Endothelial cell of umbilical vein (primary cell): ENCODE data around the gene NLGN1. TPM values are rescaled to one million over a fixed set of nuclear protein-coding genes. Genes with fewer than 3 reads are reported as not detected.
A peak's percentile ranks its signal among the peaks of the same experiment; 100 is the strongest.

Source experiments
- BruUV-seq: library from RNA; stranded (reverse); fragments of 400-500 nt; replicated peaks from 2 replicates; lab custom pipeline; 2021; lab: Mats Ljungman, UMichigan
- CTCF ChIA-PET: fragments of 300-600, 350-600 bp; sonication (Branson Sonifier 250); formaldehyde crosslinking; loops from one replicate; lab custom pipeline; 2021; ENCODE audit warnings: antibody characterized with exemption, inconsistent platforms; lab: Charles Lee
- POLR2A ChIA-PET: fragments of 300-600, 350-600 bp; sonication (Branson Sonifier 250); formaldehyde crosslinking; loops from one replicate; lab custom pipeline; 2021; ENCODE audit warnings: antibody characterized with exemption, inconsistent platforms; lab: Charles Lee
- DNase-seq: peaks from one replicate; pipeline ENCODE4 v3.0.0-alpha.2; 2011; ENCODE audit warnings: low read depth, low spot score
- FAIRE-seq: peaks from 2 replicates; lab custom pipeline; 2011; peaks lifted over from hg19 to GRCh38; lab: Jason Lieb, UNC
- H2AFZ ChIP-seq: 2 replicates; pipeline ENCODE4 v1.6.0; 2012; ENCODE audit warnings: low read depth, low read length, control low read depth, inconsistent platforms
- H3K27ac ChIP-seq: 2 replicates; pipeline ENCODE4 v1.5.1; 2011; ENCODE audit warnings: low read depth, mild to moderate bottlenecking, control low read depth, low read length, moderate library complexity; ENCODE audit not compliant: insufficient read depth
- H3K27me3 ChIP-seq, 2 experiments: 2 replicates each; pipeline versions ENCODE4 v1.6.0 to v1.6.1; 2011; ENCODE audit warnings: low read length in 2 of 2, mixed read lengths in 1 of 2; ENCODE audit not compliant: control insufficient read depth in 2 of 2, insufficient read depth in 2 of 2
- H3K36me3 ChIP-seq, 2 experiments: 2 replicates in 1 of 2; 3 replicates in 1 of 2; pipeline ENCODE4 v1.5.1; 2011; ENCODE audit warnings: low read length in 2 of 2, mild to moderate bottlenecking in 1 of 2, moderate library complexity in 1 of 2; ENCODE audit not compliant: control insufficient read depth in 2 of 2, insufficient read depth in 2 of 2; ENCODE audit errors: extremely low read depth in 1 of 2
- H3K4me1 ChIP-seq: 3 replicates; pipeline ENCODE4 v1.5.1; 2011; ENCODE audit warnings: mild to moderate bottlenecking, low read length; ENCODE audit not compliant: control insufficient read depth, insufficient read depth; ENCODE audit errors: extremely low read depth
- H3K4me2 ChIP-seq: 2 replicates; pipeline ENCODE4 v1.6.1; 2011; ENCODE audit warnings: low read length, control low read depth, mixed read lengths; ENCODE audit not compliant: insufficient read depth
- H3K4me3 ChIP-seq, 3 experiments: fragments of 200-600 bp in 1 of 3; sonication (generic), shearing (Covaris generic) in 1 of 3; replicated peaks in 1 of 3; 2 replicates each; pipeline ENCODE4 v1.5.1; 2011 to 2016; ENCODE audit warnings: control low read depth in 3 of 3, low read length in 3 of 3, mild to moderate bottlenecking in 2 of 3, inconsistent platforms in 1 of 3, low read depth in 1 of 3, moderate library complexity in 1 of 3; ENCODE audit not compliant: insufficient read depth in 1 of 3
- H3K79me2 ChIP-seq: 2 replicates; pipeline ENCODE4 v1.6.0; 2012; ENCODE audit warnings: low read length, inconsistent platforms; ENCODE audit not compliant: control insufficient read depth, insufficient read depth
- H3K9ac ChIP-seq: replicated peaks from 2 replicates; pipeline ENCODE3; 2011; ENCODE audit warnings: low read length, control low read depth; ENCODE audit not compliant: insufficient read depth; ENCODE audit errors: extremely low read depth
- H3K9me1 ChIP-seq: replicated peaks from 3 replicates; pipeline ENCODE4 v1.6.0; 2011; ENCODE audit warnings: mild to moderate bottlenecking, low read length; ENCODE audit not compliant: control insufficient read depth, insufficient read depth; ENCODE audit errors: extremely low read depth
- H3K9me3 ChIP-seq: replicated peaks from 2 replicates; pipeline ENCODE4 v1.5.1; 2012; ENCODE audit warnings: low read length, inconsistent platforms; ENCODE audit not compliant: control insufficient read depth, insufficient read depth
- H4K20me1 ChIP-seq: replicated peaks from 2 replicates; pipeline ENCODE3; 2011; ENCODE audit warnings: mild to moderate bottlenecking, low read length; ENCODE audit not compliant: control insufficient read depth, insufficient read depth; ENCODE audit errors: extremely low read depth
- EZH2 ChIP-seq: IDR thresholded peaks from 2 replicates; pipeline ENCODE4 v1.6.1; 2012; ENCODE audit warnings: borderline replicate concordance, low read depth, mild to moderate bottlenecking, moderate library complexity, low read length, inconsistent platforms; ENCODE audit not compliant: severe bottlenecking
- FOS ChIP-seq: IDR thresholded peaks from 2 replicates; pipeline ENCODE4 v1.6.1; 2011; ENCODE audit warnings: mild to moderate bottlenecking, low read length, moderate library complexity, borderline replicate concordance; ENCODE audit not compliant: insufficient read depth
- JUN ChIP-seq: IDR thresholded peaks from 2 replicates; pipeline ENCODE4 v1.6.1; 2011; ENCODE audit warnings: borderline replicate concordance, low read depth; ENCODE audit not compliant: insufficient read length, insufficient read depth
- MYC ChIP-seq: IDR thresholded peaks from one replicate; pipeline ENCODE4 v1.6.1; 2011; ENCODE audit warnings: mild to moderate bottlenecking, low read depth, low read length
- POLR2A ChIP-seq: IDR thresholded peaks from 2 replicates; pipeline ENCODE4 v1.6.1; 2012; ENCODE audit warnings: low read depth, mild to moderate bottlenecking, control low read depth, low read length
- dilution Hi-C: fragments of 300-500 bp; cut with MboI; formaldehyde crosslinking; loops from one replicate; pipeline ENCODE4 v1.15.0; 2019; ENCODE audit warnings: low sequenced_read_pairs; ENCODE audit not compliant: extremely low pct_ligation_motif_present
- intact Hi-C: fragments of 100-400 bp; cut with micrococcal nuclease; formaldehyde crosslinking; loops from one replicate; pipeline ENCODE4 v1.10.0; 2022
- polyA plus RNA-seq, 4 experiments: library from polyadenylated mRNA; depleted of rRNA in 3 of 4; stranded (reverse) in 3 of 4; unstranded in 1 of 4; fragments of >200 nt; gene quantifications; 2 replicates each; pipeline versions ENCODE4 v1.2.1 to v1.2.3, GENCODE V29; 2011 to 2012; ENCODE audit warnings: missing spikeins in 1 of 4
- total RNA-seq: library from RNA; stranded (reverse); gene quantifications from 2 replicates; pipeline ENCODE4 v1.2.3, GENCODE V29; 2021
- TF ChIP-seq, protein P1 (sequence below), 2 donors: IDR thresholded peaks; 1 replicate in 1 of 2; 2 replicates in 1 of 2; pipeline ENCODE4 v1.5.1; 2011; ENCODE audit warnings: low read length in 2 of 2, mild to moderate bottlenecking in 2 of 2, moderate library complexity in 2 of 2, control low read depth in 1 of 2, inconsistent platforms in 1 of 2, low read depth in 1 of 2; ENCODE audit not compliant: insufficient read depth in 1 of 2; ENCODE audit errors: extremely low read depth in 1 of 2

NLGN1 gene
- total and polyA plus RNA-seq, 2 donors (not counting 3 experiments of a cell fraction or from before 2014, with no cell fraction given): 7.9 to 16.3 TPM

- Histone ChIP-seq H3K4me3 (no peak overlapping the region), H4K20me1 (no peaks in the 10 kb centered on the region), H3K36me3 (no peaks in the 10 kb centered on the region), H3K4me2 (peak overlapping the region; percentile 58), H3K9me3 (no peaks in the 10 kb centered on the region), H3K9ac (no peak overlapping the region), H3K9me1 (no peaks in the 10 kb centered on the region), H3K79me2 (no peaks in the 10 kb centered on the region), H3K4me1 (peaks cover 21% of the 10 kb centered on the region), H2AFZ (no peak overlapping the region), H3K27ac (no peak overlapping the region), H3K27me3 (no peaks in the 10 kb centered on the region)
- TF ChIP-seq, protein P1, sequence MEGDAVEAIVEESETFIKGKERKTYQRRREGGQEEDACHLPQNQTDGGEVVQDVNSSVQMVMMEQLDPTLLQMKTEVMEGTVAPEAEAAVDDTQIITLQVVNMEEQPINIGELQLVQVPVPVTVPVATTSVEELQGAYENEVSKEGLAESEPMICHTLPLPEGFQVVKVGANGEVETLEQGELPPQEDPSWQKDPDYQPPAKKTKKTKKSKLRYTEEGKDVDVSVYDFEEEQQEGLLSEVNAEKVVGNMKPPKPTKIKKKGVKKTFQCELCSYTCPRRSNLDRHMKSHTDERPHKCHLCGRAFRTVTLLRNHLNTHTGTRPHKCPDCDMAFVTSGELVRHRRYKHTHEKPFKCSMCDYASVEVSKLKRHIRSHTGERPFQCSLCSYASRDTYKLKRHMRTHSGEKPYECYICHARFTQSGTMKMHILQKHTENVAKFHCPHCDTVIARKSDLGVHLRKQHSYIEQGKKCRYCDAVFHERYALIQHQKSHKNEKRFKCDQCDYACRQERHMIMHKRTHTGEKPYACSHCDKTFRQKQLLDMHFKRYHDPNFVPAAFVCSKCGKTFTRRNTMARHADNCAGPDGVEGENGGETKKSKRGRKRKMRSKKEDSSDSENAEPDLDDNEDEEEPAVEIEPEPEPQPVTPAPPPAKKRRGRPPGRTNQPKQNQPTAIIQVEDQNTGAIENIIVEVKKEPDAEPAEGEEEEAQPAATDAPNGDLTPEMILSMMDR (IDR thresholded peaks at IDR 0.05; ENCODE audit: extremely low read depth in 1 of 2, insufficient read depth in 1 of 2, low read depth in 1 of 2, low read length in 2 of 2): no peak
- TF ChIP-seq JUN: no peak
- no peak for TF ChIP-seq MYC
- no peak for TF ChIP-seq POLR2A
- no peak for TF ChIP-seq FOS
- no peak for TF ChIP-seq EZH2
- ChIA-PET CTCF (interaction anchor here (1.1 kb wide), 1 partner anchor 10 kb away, joined by 3 read pairs; no protein-coding TSS in a partner anchor), POLR2A (no interaction called here)
- no TSS peak for BruUV-seq
- DNase-seq: peak; percentile 28
- intact Hi-C loops (loop anchor here (5.0 to 10.0 kb wide), 2 partner anchors 447 to 794 kb away; partner anchors contain the start of gene NLGN1), dilution Hi-C loops (no loop called here)
- FAIRE-seq: no peak
Measured at GRCh38 chr3:174191380-174191779, 793.8 kb downstream of the NLGN1 start.
